ENCODE measurements around the gene KRTAP19-8.

GRCh38 chr21:31008355-31008754 lies 29.9 kb downstream of the KRTAP19-8 start:
- TF ChIP-seq CTCF (IDR thresholded peaks at IDR 0.05; ENCODE audit: insufficient read depth, low read depth, low read length), result no peak
- TF ChIP-seq EZH2 (IDR thresholded peaks at IDR 0.05; ENCODE audit: insufficient read depth, low read length), result no peak
